ENCODE measurements around the gene TAF1.
A peak's percentile ranks its signal among the peaks of the same experiment; 100 is the strongest.
"Not testable (repeated sequence)": the region's sequence is repeated elsewhere in the genome, so short reads cannot be mapped to it uniquely, and the experiment has no call there.

TAF1 gene

GRCh38 chrX:71493111-71493613 lies 127.0 kb downstream of the TAF1 start:
- Mint-ChIP-seq H3K36me3 (ENCODE audit: insufficient read depth) (peaks cover 2% of the 10 kb centered on the region), H3K27ac (ENCODE audit: low read depth) (peak overlapping the region; percentile 71), H3K4me1 (peaks cover 5% of the 10 kb centered on the region), H3K4me3 (peak overlapping the region; percentile 79), H3K27me3 (no peaks in the 10 kb centered on the region), H3K9me3 (no peaks in the 10 kb centered on the region)
- DNase-seq (ENCODE audit: low spot score in 2 of 2) (no peak), ATAC-seq (replicated peaks; ENCODE audit: extremely low read depth, poor library complexity, severe bottlenecking) (no peak)

GRCh38 chrX:71495979-71496378 lies 129.8 kb downstream of the TAF1 start:
- not testable (repeated sequence) for H3K4me1 Mint-ChIP-seq; ATAC-seq (replicated peaks; ENCODE audit: extremely low read depth, poor library complexity, severe bottlenecking); H3K4me3 Mint-ChIP-seq; DNase-seq (ENCODE audit: low spot score in 2 of 2); H3K9me3 Mint-ChIP-seq; H3K27ac Mint-ChIP-seq (ENCODE audit: low read depth); H3K36me3 Mint-ChIP-seq (ENCODE audit: insufficient read depth); H3K27me3 Mint-ChIP-seq

DNA sequence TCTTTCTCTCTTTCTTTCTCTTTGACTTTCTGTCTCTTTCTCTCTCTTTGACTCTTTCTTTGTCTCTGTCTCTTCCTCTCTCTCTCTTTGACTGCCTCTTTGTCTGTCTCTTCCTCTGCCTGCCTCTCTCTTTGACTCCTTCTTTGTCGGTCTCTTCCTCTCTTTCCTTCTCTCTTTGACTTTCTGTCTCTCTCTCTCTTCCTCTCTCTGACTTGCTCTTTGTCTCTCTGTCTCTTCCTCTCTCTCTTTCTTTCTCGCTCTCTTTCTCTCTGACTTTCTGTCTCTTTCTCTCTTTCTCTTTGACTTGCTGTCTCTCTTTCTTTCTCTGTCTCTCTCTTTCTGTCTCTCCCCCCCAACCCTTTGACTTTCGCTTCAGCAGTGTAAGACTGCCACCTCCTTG lies 130.3 kb downstream of the TAF1 start:
- ATAC-seq (replicated peaks; ENCODE audit: extremely low read depth, poor library complexity, severe bottlenecking) = no peak
- H3K36me3 Mint-ChIP-seq (ENCODE audit: insufficient read depth) = peaks cover 2% of the 10 kb centered on the region
- no peak overlapping the region for H3K4me3 Mint-ChIP-seq
- peaks cover 5% of the 10 kb centered on the region for H3K4me1 Mint-ChIP-seq
- H3K9me3 Mint-ChIP-seq = no peaks in the 10 kb centered on the region
- no peak overlapping the region for H3K27ac Mint-ChIP-seq (ENCODE audit: low read depth)
- no peak for DNase-seq (ENCODE audit: low spot score in 2 of 2)
- H3K27me3 Mint-ChIP-seq = no peaks in the 10 kb centered on the region

GRCh38 chrX:71502080-71502479 lies 135.9 kb downstream of the TAF1 start:
- H3K27ac Mint-ChIP-seq (ENCODE audit: low read depth); H3K4me3 Mint-ChIP-seq; ATAC-seq (replicated peaks; ENCODE audit: extremely low read depth, poor library complexity, severe bottlenecking); H3K9me3 Mint-ChIP-seq; H3K27me3 Mint-ChIP-seq; DNase-seq (ENCODE audit: low spot score in 2 of 2); H3K36me3 Mint-ChIP-seq (ENCODE audit: insufficient read depth); H3K4me1 Mint-ChIP-seq: not testable (repeated sequence)

GRCh38 chrX:71504346-71504745 lies 138.2 kb downstream of the TAF1 start:
- H3K27me3 Mint-ChIP-seq = no peaks in the 10 kb centered on the region
- no peak overlapping the region for H3K4me3 Mint-ChIP-seq
- no peak for ATAC-seq (replicated peaks; ENCODE audit: extremely low read depth, poor library complexity, severe bottlenecking)
- no peak for DNase-seq (ENCODE audit: low spot score in 2 of 2)
- no peak overlapping the region for H3K27ac Mint-ChIP-seq (ENCODE audit: low read depth)
- no peaks in the 10 kb centered on the region for H3K9me3 Mint-ChIP-seq
- H3K4me1 Mint-ChIP-seq = no peaks in the 10 kb centered on the region
- H3K36me3 Mint-ChIP-seq (ENCODE audit: insufficient read depth) = peaks cover 3% of the 10 kb centered on the region

DNA sequence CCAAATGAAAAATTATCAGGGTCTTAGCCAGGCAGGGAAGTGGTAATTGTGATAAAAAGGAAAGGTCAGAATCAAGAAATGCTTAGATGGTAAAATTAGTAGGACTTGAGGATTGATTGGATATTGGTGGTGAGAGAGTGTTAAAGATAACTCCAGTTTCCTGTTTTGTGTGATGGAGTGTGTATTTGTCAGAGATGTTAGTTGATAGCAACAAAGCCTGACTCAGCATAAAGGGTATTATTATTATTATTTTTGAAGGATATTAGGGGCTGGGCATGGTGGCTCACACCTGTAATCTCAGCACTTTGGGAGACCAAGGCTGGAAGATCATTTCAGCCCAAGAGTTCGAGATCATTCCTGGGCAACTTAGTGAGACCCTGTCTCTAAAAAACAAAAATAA lies 143.1 kb downstream of the TAF1 start:
- Mint-ChIP-seq H3K27me3 (no peaks in the 10 kb centered on the region), H3K9me3 (no peaks in the 10 kb centered on the region), H3K36me3 (ENCODE audit: insufficient read depth) (no peaks in the 10 kb centered on the region), H3K4me3 (no peak overlapping the region), H3K4me1 (peaks cover 4% of the 10 kb centered on the region), H3K27ac (ENCODE audit: low read depth) (peak overlapping the region; percentile 5)
- DNase-seq (ENCODE audit: low spot score in 2 of 2) (no peak), ATAC-seq (replicated peaks; ENCODE audit: extremely low read depth, poor library complexity, severe bottlenecking) (no peak)

GRCh38 chrX:71510161-71510560 lies 144.0 kb downstream of the TAF1 start:
- Mint-ChIP-seq H3K4me1 (peaks cover 9% of the 10 kb centered on the region), H3K27me3 (no peaks in the 10 kb centered on the region), H3K9me3 (no peaks in the 10 kb centered on the region), H3K36me3 (ENCODE audit: insufficient read depth) (no peaks in the 10 kb centered on the region), H3K4me3 (no peak overlapping the region), H3K27ac (ENCODE audit: low read depth) (no peak overlapping the region)
- DNase-seq (ENCODE audit: low spot score in 2 of 2) = no peak
- no peak for ATAC-seq (replicated peaks; ENCODE audit: extremely low read depth, poor library complexity, severe bottlenecking)

DNA sequence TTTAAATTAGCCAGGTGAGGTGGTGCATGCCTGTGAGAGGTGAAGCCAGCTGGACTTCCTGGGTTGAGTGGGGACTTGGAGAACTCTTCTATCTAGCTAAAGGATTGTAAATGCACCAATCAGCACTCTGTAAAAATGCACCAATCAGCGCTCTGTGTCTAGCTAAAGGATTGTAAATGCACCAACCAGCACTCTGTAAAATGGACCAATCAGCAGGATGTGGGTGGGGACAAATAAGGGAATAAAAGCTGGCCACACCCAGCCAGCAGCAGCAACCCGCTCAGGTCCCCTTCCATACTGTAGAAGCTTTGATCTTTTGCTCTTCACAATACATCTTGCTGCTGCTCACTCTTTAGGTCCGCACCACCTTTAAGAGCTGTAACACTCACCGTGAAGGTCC lies 147.6 kb downstream of the TAF1 start:
- not testable (repeated sequence) for H3K27me3 Mint-ChIP-seq; H3K9me3 Mint-ChIP-seq; H3K27ac Mint-ChIP-seq (ENCODE audit: low read depth); ATAC-seq (replicated peaks; ENCODE audit: extremely low read depth, poor library complexity, severe bottlenecking); H3K4me1 Mint-ChIP-seq; H3K36me3 Mint-ChIP-seq (ENCODE audit: insufficient read depth); H3K4me3 Mint-ChIP-seq; DNase-seq (ENCODE audit: low spot score in 2 of 2)

DNA sequence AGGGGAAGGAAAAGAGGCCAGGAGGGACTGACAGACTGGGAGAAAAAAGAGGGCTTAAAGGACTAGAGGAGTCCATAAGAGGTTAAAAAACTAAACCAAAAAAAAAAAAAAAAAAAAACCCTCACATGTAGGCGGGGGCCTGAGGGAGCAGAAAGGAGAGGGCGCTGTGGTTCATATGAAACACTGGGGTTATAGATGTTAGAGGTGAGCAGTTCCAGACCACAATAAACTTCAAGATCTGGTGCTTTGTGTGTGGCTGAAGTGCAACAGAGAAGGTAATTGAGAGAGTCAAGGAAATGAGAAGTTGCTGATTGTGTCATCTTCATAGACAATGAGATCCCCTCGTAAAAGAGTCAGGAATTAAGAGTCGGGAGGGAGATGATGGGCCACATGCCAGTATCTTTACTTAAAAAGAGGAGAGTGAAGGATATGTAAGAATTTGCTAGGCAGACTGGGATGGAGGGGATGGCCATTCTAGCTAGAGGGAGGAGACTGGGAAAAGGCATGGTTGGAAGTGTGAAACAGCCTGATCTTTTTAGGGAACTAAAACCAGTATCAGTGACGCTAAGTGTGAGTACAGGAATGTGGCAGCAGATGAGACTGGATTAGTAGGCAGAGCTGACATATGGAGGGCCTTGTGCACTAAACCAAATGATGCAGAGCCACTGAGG lies 148.3 kb downstream of the TAF1 start:
- H3K36me3 Mint-ChIP-seq (ENCODE audit: insufficient read depth) = no peaks in the 10 kb centered on the region
- ATAC-seq (replicated peaks; ENCODE audit: extremely low read depth, poor library complexity, severe bottlenecking) (peak; percentile 98), DNase-seq (ENCODE audit: low spot score in 2 of 2) (peak in 1 of 2 donors; percentile 32)
- no peaks in the 10 kb centered on the region for H3K27me3 Mint-ChIP-seq
- no peaks in the 10 kb centered on the region for H3K9me3 Mint-ChIP-seq
- peaks cover 9% of the 10 kb centered on the region for H3K4me1 Mint-ChIP-seq
- peak overlapping the region; percentile 58 for H3K27ac Mint-ChIP-seq (ENCODE audit: low read depth)
- no peak overlapping the region for H3K4me3 Mint-ChIP-seq

DNA sequence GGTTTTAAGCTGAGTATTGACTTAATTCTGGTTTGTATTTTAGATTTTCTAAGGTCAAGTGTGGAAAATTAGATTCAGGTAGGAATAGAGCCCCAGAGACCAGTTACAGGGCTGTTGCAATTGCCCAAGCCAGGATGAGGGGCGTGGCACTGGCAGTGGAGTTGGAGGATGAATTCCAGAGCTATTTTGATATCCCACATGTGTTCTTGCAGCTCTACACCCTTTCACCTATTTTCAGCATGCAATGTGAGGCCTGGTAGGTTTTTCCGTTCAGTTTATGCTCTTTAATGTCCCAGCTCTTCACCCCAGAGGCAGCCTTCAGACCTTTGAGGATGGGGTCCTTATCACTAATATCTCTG lies 148.9 kb downstream of the TAF1 start:
- DNase-seq (ENCODE audit: low spot score in 2 of 2) (no peak), ATAC-seq (replicated peaks; ENCODE audit: extremely low read depth, poor library complexity, severe bottlenecking) (no peak)
- Mint-ChIP-seq H3K27ac (ENCODE audit: low read depth) (peak overlapping the region; percentile 58), H3K4me3 (no peak overlapping the region), H3K27me3 (no peaks in the 10 kb centered on the region), H3K4me1 (peaks cover 9% of the 10 kb centered on the region), H3K36me3 (ENCODE audit: insufficient read depth) (no peaks in the 10 kb centered on the region), H3K9me3 (no peaks in the 10 kb centered on the region)

Data from central memory CD8-positive, alpha-beta T cell (primary cell).